Dedifferentiated amniotic fluid mesenchymal stem cell (primary cell): ENCODE data around the gene MAD1L1.

Experiments used
- DNase-seq: peaks from one replicate; pipeline ENCODE4 v3.0.0-alpha.2; 2016; ENCODE audit errors: extremely low spot score

Gene MAD1L1

GRCh38 chr7:1916601-1916970, 316.2 kb downstream of the MAD1L1 start:
- no peak for DNase-seq

GRCh38 chr7:1915956-1916600, 316.7 kb downstream of the MAD1L1 start:
- no peak for DNase-seq

DNA sequence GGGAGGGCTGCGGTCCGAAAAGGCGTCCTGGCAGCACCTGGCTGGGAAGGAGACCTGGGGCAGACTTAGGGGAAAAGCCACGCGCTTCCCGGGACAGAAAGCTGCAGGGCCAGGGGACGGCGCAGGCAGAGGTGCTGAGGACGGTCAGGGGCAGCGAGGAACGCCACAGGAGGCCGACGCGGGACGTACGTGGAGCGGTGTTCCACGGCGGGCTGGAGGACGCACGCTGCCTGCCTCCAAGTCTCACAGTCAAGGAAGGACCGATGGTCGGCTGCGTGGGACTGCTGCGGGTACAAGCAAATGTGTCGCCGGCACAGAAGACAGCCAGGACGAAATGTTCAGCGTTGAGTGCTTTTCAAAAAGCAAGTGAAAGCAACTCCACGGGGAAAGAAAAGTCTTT, 317.4 kb downstream of the MAD1L1 start:
- no peak for DNase-seq

GRCh38 chr7:1914743-1915142, 318.0 kb downstream of the MAD1L1 start:
- no peak for DNase-seq

GRCh38 chr7:1914321-1914720, 318.4 kb downstream of the MAD1L1 start:
- no peak for DNase-seq

GRCh38 chr7:1913466-1914282, 319.1 kb downstream of the MAD1L1 start:
- no peak for DNase-seq

GRCh38 chr7:1912593-1913465, 319.9 kb downstream of the MAD1L1 start:
- peak; percentile 74 for DNase-seq

GRCh38 chr7:1911571-1911970, 321.2 kb downstream of the MAD1L1 start:
- DNase-seq: no peak

DNA sequence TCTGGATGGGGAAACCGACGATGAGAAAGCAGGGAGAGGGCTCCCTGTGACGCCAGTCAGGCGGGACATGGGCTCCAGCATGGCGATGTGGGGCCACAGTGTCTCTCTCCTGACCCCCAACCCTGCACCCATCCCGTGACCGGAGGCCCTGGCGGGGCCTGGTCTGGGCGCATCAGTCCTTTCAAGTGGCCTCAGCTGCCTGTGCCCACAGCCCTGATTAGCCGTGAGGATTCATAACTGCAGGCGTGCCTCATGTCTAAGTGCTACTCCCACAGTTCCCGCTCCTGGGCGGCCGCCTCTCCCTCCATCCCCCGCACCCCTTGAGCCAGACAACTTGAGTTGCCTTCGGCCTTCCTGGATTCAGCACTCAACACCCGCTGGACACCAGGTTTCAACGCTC, 321.9 kb downstream of the MAD1L1 start:
- no peak for DNase-seq

DNA sequence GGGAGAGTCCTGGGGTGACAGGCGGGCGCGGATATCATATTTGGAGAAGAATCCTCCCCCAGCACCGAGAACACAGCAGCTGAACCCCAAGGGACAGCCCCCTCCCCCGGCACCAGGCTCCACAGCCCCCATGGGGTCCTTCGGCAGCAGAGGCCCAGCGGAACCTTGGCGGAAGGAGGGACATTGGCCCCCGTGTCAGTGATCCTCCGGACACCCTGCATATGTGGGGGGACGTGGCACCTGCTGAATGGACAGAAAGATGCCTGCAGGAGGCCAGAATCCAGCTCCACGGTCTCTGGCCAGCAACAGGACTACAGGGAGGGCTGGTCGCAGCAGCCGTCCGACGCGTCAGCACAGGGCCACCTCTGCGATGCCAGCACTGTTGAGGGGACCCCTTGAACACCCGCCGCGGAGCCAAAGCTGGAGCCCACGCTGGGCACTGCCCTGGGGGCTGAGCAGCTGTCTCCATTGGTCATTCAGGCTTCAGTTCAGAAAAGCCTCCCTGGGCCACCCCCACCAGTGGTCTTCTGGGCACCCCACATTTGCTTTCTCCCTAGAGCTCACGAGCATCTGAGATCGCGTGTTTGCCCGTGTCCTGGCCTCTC, 322.6 kb downstream of the MAD1L1 start:
- DNase-seq: no peak

GRCh38 chr7:1909476-1909875, 323.3 kb downstream of the MAD1L1 start:
- DNase-seq: no peak

DNA sequence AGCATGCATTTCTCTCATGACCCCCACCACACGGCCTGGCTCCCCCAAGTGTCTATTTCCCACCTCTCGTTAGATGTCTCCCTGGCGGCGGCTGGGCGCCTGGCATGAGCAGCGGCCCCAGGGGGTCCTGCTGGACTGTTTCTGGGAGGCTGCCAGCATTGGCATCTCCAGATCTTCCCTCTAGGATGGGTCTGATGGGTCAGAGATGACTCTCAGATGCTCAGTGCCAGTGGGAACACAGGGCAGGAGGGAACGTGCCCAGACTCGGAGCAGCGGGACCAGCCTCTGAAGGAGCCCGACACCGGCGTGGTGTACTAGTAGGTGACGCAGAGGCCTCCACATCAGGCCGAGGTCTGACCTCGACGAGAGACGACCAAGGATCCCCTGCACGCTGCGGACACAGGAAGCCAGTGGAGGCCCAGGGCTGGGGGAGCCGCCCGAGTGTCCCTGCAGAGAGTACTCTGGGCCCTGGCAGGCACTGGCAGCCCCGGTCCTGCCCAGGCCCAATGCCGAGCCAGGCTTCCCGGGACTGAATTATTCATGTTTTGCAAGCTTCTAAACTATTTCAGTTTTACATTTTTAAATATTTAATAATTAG, 323.8 kb downstream of the MAD1L1 start:
- no peak for DNase-seq

DNA sequence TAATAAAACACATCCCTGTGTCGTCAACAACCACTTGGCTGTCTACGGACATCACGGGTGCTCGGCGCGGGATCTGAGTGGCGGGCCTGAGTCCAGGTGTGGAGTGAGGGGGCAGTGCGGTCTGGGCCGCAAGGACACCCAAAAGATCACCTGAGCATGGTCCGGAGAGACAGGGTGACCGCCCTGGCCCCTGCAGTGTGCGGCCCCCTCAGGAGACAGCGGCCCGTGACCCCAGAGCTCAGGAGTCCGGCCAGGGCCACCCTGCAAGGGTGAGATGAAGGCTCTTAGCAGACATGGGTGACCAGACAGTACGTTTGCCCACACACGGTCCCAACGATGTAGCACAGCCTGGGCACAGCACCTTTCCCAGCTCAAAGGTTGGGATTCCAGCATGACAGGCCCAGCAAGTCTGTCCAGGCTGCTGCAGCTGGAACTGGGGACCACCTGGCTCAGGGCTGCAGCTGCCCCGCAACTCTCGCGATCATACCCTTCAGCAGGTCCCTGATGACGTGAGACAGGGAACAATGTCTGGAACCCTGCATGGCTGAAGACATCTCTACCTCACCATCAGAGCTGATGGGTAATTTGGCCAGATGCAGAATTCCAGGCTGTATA, 324.9 kb downstream of the MAD1L1 start:
- DNase-seq: no peak

DNA sequence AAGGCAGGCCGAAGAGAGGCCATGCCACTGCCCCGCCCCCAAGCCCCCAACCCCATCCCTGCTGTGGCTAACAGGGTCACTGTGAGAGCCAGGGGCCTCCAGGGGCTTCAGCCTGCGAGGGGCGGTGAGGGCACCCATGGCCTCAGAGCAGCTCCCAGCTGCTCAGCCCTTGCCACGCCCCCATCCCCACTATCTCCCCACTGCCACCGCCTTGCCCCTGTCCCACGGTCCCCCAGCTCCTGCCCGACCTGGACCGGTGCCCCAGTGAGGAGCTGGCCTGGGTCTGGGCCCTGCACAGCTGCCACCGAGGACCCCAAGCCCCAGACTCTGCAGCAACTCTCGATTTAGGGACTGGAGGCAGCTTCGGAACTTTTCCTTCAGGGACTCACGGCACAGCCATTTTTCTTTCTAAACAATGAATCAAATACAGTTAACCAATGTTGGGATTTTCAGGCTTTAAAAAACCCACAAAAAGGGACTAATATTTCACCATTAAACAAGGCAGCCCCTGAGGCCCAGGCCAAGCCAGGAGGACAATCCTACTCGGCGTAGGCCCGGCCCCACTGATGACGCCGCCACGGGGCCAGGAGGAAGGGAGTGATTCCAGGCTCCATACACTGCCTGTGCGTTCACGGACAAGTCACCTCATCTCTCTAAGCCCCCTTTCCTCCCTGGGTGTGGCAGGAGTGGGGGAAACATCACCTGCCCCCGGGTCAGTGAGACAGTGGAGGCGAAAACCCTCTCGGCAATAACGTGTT, 325.6 kb downstream of the MAD1L1 start:
- no peak for DNase-seq

DNA sequence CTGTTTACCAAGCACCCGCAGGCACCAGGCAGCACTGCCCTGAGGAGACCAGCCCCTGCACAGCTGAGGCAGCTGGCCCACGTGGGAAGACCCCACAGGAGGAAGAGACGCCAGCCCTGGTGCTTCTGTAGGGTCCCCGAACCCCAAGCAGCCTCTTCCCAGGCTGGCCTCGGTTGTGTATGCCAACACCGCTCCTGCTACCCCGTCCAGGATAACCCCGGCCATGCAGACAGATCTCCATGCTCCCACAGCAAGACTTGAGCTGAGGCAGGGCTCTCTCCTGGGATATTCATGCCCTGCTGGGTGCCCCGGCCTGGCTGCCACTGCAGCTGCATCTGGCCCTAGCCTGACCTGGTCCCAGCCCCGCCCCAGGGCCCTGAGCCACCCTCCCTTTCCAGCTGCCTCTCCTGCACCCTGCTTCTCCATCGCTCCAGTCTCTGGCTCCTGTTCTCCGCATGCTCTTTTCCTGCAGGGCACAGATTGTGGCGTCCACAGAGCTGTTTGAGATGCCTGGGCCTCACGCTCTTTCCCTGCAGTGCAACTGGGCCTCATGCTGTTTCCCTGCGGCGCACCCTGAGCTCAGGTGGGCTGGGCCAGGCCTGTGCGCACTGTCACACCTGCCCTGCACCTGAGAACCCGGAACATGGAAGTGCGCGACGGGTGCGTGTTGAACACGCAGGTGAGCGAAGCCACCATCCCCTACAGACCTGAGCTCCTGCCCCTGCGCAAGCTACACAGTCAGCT, 326.5 kb downstream of the MAD1L1 start:
- no peak for DNase-seq

GRCh38 chr7:1902231-1902855, 330.4 kb downstream of the MAD1L1 start:
- DNase-seq: no peak

GRCh38 chr7:1901431-1902210, 331.1 kb downstream of the MAD1L1 start:
- DNase-seq: no peak

DNA sequence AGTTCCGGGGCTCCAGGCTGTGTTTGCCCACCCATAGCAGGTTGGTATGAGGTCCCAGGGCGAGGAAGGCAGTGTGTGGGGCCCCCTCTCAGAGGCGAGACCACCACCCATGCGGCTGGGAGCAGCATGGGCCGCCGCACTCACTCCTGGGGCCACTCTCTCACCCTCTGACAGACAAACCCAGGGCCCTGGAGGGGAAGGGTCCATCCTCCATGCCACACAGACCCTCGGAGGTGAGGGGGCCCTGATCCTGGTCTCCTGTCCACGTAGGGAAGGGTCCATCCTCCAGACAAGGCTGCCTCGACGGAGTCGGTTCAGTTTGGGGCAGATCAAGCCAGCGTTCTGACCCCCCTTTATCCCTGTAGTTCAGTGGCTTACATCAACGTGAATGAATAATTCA, 331.9 kb downstream of the MAD1L1 start:
- DNase-seq: no peak
